Anterior cingulate cortex (tissue), 58 donors: ENCODE measurements around the gene HNF1B.
"Not testable (repeated sequence)": the region's sequence is repeated elsewhere in the genome, so short reads cannot be mapped to it uniquely, and the experiment has no call there.

Source experiments
- DNase-seq, 58 donors: peaks; one replicate each; lab custom pipeline; 2025; lab: John Stamatoyannopoulos, UW

HNF1B gene

GRCh38 chr17:37708008-37708615 is 36.7 kb downstream of the HNF1B start:
- no peak for DNase-seq

GRCh38 chr17:37706446-37706845 is 38.4 kb downstream of the HNF1B start:
- no peak for DNase-seq

GRCh38 chr17:37702598-37702997 is 42.3 kb downstream of the HNF1B start:
- DNase-seq = no peak

- DNase-seq = peak in 1 of 58 donors; percentile 0
Observed at GRCh38 chr17:37701496-37701898, 43.4 kb downstream of the HNF1B start.

- no peak for DNase-seq
Observed at GRCh38 chr17:37700881-37701280, 44.0 kb downstream of the HNF1B start.

- DNase-seq = no peak
Observed at GRCh38 chr17:37699285-37699973, 45.4 kb downstream of the HNF1B start.

- DNase-seq = no peak
Observed at GRCh38 chr17:37698911-37699255, 46.0 kb downstream of the HNF1B start.

GRCh38 chr17:37698132-37698910 is 46.5 kb downstream of the HNF1B start:
- no peak for DNase-seq

GRCh38 chr17:37697381-37697780 is 47.5 kb downstream of the HNF1B start:
- no peak for DNase-seq

- DNase-seq = no peak
Observed at GRCh38 chr17:37696366-37696765, 48.5 kb downstream of the HNF1B start.

GRCh38 chr17:37695726-37696125 is 49.1 kb downstream of the HNF1B start:
- no peak for DNase-seq

- no peak for DNase-seq
Observed at GRCh38 chr17:37694734-37695133, 50.1 kb downstream of the HNF1B start.

GRCh38 chr17:37693328-37693727 is 51.5 kb downstream of the HNF1B start:
- no peak for DNase-seq

- no peak for DNase-seq
Observed at GRCh38 chr17:37691807-37692206, 53.1 kb downstream of the HNF1B start.

GRCh38 chr17:37689317-37689716 is 55.5 kb downstream of the HNF1B start:
- DNase-seq = no peak

GRCh38 chr17:37683454-37683984 is 61.3 kb downstream of the HNF1B start:
- no peak for DNase-seq

- no peak for DNase-seq
Observed at GRCh38 chr17:37682007-37682406, 62.9 kb downstream of the HNF1B start.

GRCh38 chr17:37679995-37680394 is 64.9 kb downstream of the HNF1B start:
- not testable (repeated sequence) for DNase-seq

- DNase-seq = no peak
Observed at GRCh38 chr17:37678036-37678435, 66.8 kb downstream of the HNF1B start.

GRCh38 chr17:37677021-37677420 is 67.8 kb downstream of the HNF1B start:
- no peak for DNase-seq

GRCh38 chr17:37676115-37676925 is 68.5 kb downstream of the HNF1B start:
- no peak for DNase-seq
